ELR (cell line): Measurements from ENCODE around the gene CCDC33.

ENCODE experiments used
- DNase-seq: peaks from one replicate; pipeline ENCODE4 v3.0.0-alpha.2; 2015; ENCODE audit warnings: low read depth

The CCDC33 gene

DNA sequence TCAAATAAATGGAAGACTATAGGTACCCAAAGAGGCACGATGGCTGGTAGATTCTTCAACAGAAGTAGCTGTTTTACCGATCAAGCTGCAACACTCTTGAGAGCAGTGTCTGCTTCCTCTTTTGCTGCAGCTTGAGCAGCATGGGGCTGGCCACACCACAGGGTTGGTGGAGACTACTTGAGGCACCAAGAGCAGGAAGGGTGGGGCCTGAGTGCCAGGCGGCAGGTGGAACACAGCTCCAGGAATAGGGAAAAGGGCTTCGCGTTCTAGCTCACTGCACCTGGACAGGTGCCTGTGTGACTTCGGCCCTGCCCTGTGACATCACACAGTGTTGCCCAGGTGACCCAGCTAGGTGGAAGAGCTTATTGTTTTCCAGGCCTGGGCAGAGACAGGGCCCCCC, at the start of gene CCDC33:
CCDC33 (plus strand) TSS at position 365 of the 400 bp plus-strand sequence. CDS start 394 bp downstream, outside the sequence.
- no peak for DNase-seq

DNA sequence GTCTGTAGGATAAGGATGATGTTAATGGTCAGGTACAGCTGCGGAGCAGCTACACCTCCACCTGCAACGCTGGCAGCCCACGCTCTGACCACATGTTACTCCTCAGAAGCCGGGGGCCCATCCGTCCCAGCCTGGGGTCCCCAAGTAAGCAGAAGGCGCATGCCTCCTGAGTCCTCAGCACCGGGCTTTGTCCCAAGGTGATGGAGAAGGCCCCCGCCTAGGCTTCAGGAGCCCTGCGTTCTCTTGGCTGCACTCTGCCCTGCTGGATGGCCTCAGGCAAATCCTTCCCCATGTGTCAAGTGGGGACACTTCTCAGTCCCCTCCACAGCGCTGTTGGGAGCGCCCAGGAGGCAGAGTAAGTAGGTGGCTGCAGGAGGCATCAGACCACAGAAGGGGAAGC, 47.9 kb upstream of the CCDC33 start:
- no peak for DNase-seq

DNA sequence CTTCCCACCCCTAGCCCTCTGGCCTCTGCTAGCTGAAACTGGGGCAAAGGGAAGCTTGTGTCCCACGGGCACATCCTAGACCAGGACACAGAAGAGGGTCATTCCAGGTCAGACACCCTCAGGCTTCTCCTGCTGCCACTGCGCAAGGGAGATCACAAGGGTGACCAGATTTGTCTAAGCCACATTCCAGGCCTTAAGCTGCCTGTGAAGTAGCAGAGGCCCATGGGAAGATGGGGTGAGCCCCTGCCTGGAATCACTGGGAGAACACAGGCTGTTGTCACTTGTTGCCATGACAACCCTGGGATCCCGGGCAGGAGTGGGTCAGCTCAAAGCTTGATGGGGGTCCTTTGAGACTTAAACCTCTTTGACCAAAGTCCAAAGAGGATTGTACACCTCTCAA, 44.3 kb upstream of the CCDC33 start:
- no peak for DNase-seq

DNA sequence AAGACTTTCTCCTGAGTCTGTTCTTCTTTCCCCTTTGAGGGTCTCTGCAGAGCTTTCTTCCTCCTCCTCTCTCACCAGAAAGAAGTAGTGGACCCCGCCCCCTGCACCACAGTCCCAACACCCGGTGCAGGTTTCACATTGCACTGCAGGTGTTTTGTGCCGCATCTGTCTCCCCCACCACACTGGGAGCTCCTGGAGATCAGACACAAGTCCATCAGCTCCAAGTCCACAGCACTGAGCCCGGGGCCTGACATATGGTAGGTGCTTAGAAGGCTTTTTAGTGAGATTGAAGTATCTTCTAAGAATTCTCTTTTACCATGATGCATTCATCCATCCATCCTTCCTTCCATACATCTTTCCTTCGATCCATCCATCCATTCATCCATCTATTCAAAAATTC, 43.4 kb upstream of the CCDC33 start:
- no peak for DNase-seq

DNA sequence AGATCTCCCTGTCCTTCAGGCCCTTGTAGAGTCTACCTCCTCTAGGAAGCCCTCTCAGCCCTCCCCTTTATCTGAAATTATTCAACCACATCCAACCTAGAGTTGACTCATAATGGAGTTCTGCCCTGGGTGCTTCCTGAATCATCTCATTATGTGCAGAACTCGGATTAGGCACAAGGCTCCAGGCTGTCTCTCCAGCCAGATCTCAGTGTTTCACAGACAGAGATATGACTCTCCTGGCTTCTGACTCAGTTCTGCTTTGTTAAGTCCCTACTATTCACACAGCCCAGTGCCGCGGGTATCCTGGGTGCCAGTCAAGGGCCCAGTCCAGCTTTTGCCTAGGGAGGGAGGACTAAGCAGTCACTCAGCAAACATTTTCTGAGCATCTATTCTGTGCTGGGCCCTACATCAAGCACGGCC, 42.8 kb upstream of the CCDC33 start:
- peak; percentile 98 for DNase-seq

DNA sequence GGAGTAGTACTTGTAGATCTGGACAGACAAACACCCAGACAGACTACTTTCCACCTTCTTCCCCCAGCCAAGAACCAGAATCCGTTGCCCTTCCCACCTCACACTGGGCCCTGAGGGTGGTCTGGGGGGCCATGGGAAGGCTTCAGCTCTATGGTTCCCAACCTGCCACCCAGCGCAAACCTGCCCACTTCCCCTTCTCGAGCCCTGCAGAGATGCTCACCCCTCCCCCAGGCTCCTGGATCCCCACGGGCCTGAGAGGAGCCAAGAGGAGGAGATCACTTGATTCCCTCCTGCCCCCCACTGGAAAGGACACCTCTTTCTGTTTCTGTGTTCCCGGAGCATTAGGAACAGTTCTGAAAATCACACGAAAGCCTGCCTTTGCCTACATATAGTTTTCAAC, 42.2 kb upstream of the CCDC33 start:
- no peak for DNase-seq

DNA sequence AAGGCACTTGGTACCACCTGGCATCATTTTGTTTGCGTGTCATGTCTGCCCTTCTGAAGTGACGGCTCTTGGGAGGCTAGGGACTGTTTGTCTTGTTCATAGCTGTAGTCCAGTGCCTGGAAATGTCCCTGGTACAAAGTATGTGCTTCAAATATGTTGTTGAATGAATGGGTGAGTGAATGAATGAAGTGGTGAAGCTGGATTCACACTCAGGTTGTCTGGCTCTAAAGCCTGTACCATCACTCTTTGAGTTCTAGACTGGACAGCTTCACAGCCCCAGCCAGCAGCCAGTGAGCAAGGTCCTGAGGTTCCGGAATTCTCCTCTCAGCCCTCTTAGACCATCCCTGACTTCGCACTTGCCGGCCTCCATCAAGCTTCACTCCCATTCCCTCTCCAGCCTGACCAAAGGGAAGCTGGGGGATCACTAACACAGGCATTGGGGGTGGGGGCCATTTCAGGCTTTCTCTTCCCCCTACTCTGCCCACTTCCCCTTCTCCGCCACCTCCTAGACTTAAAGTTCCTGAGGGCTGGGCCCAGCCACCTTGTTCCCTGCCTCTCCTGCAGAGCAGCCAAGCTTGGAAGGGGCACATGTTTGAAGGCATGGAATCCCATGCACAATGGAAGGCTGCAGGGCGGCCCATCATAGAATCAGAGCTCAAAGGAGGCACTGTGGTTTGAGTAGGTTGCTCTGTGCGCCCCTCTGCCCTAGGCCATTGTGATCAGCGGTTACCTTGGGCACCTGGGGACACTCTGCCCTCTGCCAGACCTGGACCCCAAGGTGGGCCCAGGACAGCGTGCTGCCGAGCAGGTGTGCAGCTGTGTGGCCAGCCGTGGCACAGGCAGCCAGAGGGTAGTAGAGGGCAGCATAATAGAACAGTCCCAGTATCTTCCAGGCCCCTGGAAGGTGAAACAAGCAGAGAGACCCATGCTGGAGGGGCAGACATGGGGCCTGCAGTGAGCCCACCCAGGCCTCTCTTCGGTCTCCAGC, 41.3 kb upstream of the CCDC33 start:
- no peak for DNase-seq

DNA sequence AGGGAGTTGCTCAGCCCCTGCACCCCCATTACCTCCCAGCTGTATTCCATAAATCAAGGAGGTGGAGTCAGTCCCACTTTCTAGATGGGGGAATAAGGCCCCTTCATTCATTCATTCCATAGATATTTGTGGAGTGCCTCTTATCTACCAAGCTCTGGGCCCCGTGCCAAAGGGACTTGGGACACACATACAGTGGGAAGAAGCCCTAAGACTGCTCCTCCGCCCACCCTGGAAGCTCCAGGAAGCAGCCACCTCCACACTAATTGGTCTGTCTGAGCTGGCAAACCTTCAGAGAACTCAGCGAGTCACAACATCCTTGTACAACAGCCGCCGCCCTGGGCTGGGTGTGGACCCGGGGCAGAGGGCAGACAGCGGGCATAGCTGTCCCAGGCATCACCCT, 40.0 kb upstream of the CCDC33 start:
- peak; percentile 90 for DNase-seq

DNA sequence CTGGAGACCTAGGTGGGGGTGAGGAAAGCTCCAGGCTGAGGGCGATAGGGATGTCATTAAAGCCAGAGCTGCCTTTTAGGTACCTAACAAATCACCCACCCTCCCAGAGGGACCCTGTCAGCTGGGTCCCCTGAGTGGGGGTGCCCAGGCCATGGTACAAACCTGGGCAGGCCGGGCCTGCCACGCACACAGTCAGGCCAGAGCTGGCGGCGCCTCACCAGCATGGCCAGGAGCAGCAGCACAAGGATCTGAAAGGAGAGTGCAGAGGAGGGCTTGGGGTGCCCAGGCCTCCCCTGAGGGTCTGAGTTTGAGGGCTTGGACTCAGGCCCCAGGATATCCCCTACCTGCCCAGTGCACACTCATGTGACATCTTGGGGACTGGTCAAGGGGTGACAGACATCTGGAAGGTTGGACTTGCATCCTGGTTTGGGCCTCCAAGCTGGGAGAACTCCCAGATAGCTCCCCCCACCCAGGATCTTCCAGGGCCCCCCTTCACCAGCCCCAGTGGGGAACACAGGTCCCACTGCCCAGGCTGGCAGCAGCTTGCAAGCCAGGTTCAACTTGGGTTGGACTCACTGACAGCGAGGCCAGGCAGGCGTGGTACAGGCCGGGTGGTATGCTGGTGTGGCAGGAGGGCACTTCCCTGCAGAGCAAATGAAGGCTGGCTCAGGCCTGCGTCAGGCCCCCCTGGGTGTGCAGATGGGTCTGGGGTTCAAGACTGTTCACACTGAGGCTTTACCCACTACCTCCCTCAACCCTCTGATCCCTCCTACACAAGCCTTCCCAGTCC, 38.8 kb upstream of the CCDC33 start:
- no peak for DNase-seq

DNA sequence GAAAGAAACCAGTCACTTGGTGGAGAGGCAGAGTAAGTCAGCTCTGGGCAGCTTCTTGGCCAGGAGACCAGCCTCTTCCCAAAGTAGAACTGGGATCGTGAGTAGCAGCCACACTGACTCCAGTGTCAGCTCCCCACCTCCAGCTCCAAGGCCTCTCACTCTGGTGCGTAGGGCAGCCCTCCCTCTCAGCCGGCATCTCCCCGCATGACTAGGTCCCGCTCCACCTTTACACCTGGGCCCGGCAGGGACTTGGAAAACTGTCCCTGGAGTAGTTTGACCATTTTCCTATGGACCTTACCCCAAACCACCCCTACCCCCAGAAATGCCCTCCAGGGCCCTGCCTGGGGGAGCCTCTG, 36.9 kb upstream of the CCDC33 start:
- no peak for DNase-seq

DNA sequence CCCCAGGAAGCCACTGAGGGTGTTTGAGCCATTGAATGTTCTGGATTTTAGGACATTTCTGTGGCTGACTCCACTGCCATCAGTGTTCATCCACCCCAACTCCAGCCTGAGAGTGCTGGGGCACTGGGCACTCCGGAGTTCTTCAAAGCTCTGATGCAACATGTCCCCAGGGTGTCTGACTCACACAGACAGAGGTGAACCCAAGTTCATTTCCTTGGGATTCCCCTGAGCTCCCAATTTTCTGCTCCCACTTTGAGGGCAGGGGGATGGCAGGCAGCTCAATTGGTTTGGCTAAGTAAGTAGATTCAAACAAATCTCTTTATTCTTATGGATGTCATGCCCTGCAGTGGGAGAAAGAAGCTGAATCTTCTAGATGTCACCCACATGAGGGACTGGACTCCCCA, 35.7 kb upstream of the CCDC33 start:
- DNase-seq = peak; percentile 79

DNA sequence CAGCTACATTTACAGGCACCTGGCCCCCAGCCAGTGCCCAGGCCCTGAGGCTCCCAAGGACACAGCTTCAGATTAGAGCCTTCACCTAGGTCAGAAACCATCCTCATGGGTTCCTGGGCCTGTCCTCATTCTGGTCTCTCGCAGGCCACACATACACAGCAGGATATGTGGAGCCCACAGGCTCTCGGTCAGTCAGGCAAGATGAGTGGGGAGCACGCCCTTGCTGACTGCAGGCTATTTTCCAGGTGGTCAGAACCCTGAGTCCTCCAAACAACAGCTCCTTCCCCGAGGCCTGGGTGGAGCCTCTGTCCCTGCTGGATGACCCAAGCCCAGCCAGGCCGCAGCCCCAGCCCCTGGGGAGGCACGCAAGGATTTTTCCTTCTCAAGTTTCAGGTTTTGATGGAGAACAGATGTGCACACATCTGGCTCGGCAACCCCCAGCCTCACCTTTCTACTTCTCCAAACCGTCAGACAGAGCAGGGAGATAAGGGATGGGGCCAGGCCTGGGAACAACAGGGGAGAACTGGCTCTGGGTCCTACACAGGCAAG, 35.2 kb upstream of the CCDC33 start:
- peak; percentile 51 for DNase-seq

DNA sequence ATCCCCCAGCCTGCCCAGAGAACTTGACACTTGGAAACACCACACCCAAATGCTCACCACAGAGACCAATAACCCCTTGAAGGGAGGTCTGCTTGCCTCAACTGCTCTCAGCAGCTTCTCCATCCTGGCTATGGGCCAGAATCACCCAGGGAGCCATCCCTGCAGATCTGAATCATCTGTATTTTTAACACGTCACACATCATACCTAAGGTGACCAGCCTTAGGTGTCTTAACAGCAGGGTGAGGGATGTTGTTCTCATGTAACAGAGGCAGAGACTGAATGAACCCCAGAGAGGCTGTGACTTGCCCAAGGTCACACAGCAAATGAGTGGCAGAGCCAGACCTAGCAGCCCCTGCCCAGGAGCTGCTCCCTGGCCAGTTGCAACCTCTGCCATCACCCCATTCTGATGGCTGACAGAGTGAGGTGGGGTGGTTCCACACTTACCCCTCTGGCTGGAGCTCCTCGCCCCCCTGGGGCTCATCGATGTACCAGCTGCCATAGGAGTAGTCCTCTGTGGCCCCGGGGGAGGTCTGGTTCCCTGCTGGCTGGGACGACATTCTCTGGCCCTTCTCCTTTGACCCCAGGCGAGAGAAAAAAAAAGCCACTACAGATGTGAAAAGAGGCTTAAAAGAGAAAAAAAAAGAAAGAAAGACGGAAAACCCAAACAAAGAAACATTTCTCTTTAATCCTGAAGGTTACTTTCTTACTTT, 34.3 kb upstream of the CCDC33 start:
- peak; percentile 47 for DNase-seq

DNA sequence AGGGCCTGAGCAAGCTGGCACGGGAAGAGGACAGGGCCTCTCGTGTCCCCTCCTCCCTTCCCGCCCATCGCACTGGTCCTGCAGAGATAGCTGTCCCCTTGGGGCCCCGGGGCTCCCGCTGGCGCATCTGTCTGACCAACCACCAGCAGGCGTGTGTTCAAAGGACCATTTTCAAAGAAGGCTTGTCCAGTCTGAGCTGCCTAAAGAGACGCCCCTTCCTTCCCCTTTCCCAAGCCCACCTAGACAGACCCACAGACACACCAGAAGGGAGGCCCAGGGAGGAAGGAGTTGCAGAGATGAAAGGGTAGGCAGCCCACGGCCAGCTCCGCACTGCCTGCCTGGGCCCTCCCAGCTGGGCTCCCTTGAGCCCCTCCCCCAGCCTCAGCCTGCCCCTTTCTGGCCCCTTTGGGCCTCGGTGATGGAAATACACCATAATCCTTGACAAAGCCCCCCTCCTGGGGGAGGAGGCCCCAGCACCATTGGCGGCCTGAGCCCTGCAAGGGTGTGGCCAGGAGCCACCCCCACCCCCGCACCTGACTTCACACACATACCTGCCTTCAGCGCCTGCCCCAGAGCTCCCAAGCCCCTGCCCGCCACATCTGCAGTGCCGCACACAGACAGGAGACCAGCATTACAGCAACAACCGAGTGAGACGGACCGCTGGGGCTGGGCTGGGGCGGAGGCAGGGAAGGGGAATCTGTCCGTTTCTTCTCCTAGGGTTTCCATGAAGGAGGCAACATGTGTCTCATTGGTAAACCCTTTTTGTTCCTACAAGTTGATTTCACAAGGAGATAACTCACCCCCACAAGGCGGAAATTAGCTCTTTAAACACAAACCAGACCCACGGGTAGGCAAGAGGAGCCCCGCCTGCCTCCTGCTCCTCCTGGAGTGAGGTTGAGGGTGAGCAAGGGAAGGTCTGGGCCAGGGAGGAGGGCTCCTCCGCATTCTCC, 33.4 kb upstream of the CCDC33 start, which contains the start of gene STRA6:
STRA6 (minus strand) TSS at position 336 of the 950 bp plus-strand sequence. CDS start 520 bp downstream, outside the sequence.
- DNase-seq = peak; percentile 54

DNA sequence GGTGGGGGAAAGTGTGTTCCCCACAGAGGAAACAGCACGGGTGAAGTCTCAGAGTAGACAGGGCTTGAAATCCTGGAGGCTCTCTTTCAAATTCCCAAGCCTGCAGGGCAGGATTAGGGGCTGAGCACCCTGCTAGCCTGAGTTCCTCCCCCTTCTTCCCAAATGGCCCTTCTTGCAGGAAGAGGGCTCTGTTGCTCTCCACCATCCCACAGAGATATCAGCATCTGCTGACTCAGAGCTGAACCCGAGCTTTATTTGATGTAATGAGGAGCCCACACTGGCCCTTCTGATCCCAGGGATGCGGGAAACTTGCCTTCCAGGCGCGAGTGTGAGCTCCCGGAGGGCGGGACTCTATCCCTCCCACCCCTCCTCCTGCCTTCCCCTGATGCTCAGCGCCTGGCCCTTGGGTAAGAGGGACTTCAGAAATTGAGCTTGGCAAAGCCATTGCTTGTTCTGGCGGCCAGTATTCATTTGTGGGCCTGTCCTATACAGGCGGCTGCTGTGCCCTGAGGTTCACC, 32.2 kb upstream of the CCDC33 start:
- DNase-seq = peak; percentile 58

DNA sequence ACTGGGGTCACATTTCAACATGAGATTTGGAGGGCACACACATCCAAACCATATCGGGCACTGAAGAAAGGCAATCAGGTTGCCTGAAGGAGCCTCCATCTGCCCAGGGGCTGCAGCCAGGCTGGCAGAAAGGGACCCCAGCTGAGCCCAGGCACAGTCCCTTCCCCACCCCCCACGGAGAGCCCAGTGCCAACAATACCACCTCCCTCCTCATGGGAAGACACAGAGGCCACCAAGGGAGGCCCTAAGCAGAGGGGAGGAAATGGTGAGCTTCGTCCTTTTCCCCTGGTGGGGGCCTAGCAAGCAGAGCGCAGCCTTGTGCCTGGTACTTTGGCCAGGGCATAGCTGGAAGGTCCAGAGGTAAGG, 30.6 kb upstream of the CCDC33 start:
- DNase-seq = no peak

DNA sequence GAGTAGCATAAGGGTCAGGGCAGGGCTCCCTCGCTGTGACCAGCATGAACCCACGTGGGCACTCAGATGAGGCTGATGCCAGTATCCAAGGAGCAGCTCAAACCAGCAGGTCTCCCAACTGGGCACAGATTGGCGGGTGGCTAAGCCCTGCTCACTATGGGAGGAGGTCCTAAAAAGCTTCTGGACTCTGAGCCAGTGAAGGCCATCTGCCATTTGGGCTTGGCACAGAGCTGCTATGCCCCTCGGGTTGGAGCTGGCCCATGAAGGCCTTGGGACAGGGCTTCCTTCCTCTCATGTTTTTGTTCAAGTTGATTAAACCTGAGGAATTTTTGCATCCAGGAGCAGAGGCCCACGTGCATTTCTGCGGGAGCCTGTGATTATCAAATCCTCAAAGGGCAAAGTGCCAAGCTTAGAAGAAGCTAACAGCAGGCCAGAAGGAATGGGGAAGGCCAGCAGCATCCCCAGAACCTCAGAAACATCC, 29.3 kb upstream of the CCDC33 start:
- no peak for DNase-seq

DNA sequence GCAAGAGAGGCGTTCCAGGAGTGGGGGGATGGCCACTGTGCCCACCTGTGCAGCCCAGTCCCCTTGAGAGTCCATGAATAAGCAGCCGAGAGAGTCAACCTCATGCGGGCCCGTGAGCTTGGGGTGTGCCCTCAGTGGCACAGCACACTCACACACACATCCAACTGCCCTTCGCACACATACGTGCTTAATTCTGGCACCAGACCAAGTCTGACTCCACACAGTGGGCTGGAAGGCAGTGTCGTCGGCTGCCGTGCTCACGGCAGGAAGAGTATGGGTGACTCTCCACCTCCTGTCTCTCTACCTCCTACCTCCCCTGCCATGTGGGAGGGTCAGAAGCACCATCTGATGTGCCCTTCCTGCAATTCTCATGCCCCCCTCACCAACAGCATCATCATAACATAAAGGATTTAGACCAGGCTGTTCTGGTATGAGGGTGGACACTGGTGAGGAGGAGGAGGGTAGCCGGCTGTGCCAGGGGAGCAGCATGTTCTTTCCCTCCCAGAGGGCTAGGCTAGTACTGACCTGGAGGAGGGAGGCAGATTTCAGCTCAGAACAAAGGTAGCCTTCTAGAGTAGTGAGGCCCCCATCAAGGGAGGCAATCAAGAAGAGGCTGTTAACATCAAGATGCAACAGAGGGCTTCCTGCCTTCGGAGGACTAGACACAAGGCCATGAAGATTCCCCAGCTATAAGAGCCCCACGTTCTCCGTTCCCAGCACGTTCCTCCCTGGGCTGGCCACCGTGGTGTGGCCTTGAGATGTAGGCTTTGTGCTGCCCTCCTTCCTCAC, 28.3 kb upstream of the CCDC33 start:
- no peak for DNase-seq

DNA sequence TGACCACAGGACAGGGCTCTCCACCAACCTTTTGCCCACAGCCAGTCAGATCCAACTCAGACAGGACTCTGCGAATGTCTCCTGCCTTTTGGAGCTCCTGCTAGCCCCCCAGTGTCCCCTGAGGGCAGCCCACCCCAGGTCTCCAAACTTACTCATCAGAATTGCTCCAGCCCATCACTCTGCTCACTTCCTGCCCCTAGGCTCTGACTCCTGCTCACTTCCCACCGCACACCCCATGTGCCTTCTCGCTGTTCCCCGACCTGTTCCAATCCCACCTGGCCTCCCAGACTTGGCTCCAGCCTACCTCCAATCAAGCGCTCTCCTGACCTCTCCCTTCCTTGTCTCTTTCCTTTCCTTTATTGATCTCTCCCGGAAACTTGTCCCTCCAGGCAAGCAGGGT, 27.6 kb upstream of the CCDC33 start:
- no peak for DNase-seq
